PC-3 (cell line): Measurements from ENCODE around the gene ZNF470. TPM values are rescaled to one million over a fixed set of nuclear protein-coding genes. Genes with fewer than 3 reads are reported as not detected.

ENCODE experiments used
- ATAC-seq: fragments of 200-7000 bp; cut with Tn5 transposase; 2 replicates; pipeline ENCODE4 v1.9.1; 2020; ENCODE audit warnings: mild to moderate bottlenecking, moderate library complexity
- BruUV-seq: library from RNA; stranded (reverse); fragments of 400-500 nt; replicated peaks from 2 replicates; lab custom pipeline; 2021; lab: Mats Ljungman, UMichigan
- CTCF ChIA-PET: fragments of 300-600 bp; sonication (Branson Sonifier 250); formaldehyde crosslinking; loops from one replicate; lab custom pipeline; 2022; ENCODE audit warnings: antibody characterized with exemption; lab: Charles Lee
- POLR2A ChIA-PET: fragments of 300-600 bp; sonication (Branson Sonifier 250); formaldehyde crosslinking; loops from one replicate; lab custom pipeline; 2022; ENCODE audit warnings: antibody characterized with exemption; ENCODE audit not compliant: unreplicated experiment; lab: Charles Lee
- DNase-seq: peaks from one replicate; pipeline ENCODE4 v3.0.0-alpha.2; 2015
- H2AFZ ChIP-seq: fragments of 300-600 bp; sonication (generic); 2 replicates; pipeline ENCODE4 v1.6.0; 2016; ENCODE audit warnings: antibody characterized with exemption, low read length
- H3F3A ChIP-seq: fragments of 300-600 bp; sonication (generic); one replicate; pipeline ENCODE4 v1.6.0; 2017; ENCODE audit warnings: antibody characterized with exemption, low read length, control low read depth, mild to moderate bottlenecking; ENCODE audit not compliant: unreplicated experiment
- H3K27ac ChIP-seq: fragments of 300-600 bp; sonication (generic); 2 replicates; pipeline ENCODE4 v1.5.1; 2016; ENCODE audit warnings: mild to moderate bottlenecking, low read length
- H3K27me3 ChIP-seq: fragments of 300-600 bp; sonication (generic); 2 replicates; pipeline ENCODE4 v1.6.1; 2016; ENCODE audit warnings: low read length, mixed read lengths
- H3K36me3 ChIP-seq: fragments of 300-600 bp; sonication (generic); 2 replicates; pipeline ENCODE4 v1.6.1; 2016; ENCODE audit warnings: low read depth, mixed run types, low read length, mixed read lengths
- H3K4me1 ChIP-seq: fragments of 300-600 bp; sonication (generic); 2 replicates; pipeline ENCODE4 v1.5.1; 2016; ENCODE audit warnings: low read length; ENCODE audit not compliant: insufficient read depth
- H3K4me2 ChIP-seq: fragments of 300-600 bp; sonication (generic); 2 replicates; pipeline ENCODE4 v1.6.0; 2016; ENCODE audit warnings: low read length
- H3K4me3 ChIP-seq: fragments of 300-600 bp; sonication (generic); 2 replicates; pipeline ENCODE4 v1.5.1; 2016; ENCODE audit warnings: mild to moderate bottlenecking, low read length, mixed read lengths
- H3K79me2 ChIP-seq: fragments of 300-600 bp; sonication (generic); 2 replicates; pipeline ENCODE4 v1.6.1; 2017; ENCODE audit warnings: low read length, mixed read lengths
- H3K9ac ChIP-seq: fragments of 300-600 bp; sonication (generic); 2 replicates; pipeline ENCODE4 v1.6.0; 2016; ENCODE audit warnings: mild to moderate bottlenecking, low read length
- H3K9me2 ChIP-seq: fragments of 300-600 bp; sonication (generic); replicated peaks from 2 replicates; pipeline ENCODE4 v1.6.1; 2016; ENCODE audit warnings: mixed run types, low read length, mixed read lengths
- H3K9me3 ChIP-seq: fragments of 300-600 bp; sonication (generic); 2 replicates; pipeline ENCODE4 v1.6.1; 2016; ENCODE audit warnings: low read length, mixed read lengths
- H4K20me1 ChIP-seq: fragments of 300-600 bp; sonication (generic); 2 replicates; pipeline ENCODE4 v1.6.1; 2016; ENCODE audit warnings: low read length, mixed read lengths
- EZH2 ChIP-seq: fragments of 300-600 bp; sonication (generic); IDR thresholded peaks from one replicate; pipeline ENCODE4 v1.6.1; 2017; ENCODE audit warnings: antibody characterized with exemption, mild to moderate bottlenecking, low read length; ENCODE audit not compliant: unreplicated experiment
- EZH2phosphoT487 ChIP-seq: fragments of 300-600 bp; sonication (generic); IDR thresholded peaks from 2 replicates; pipeline ENCODE4 v1.6.1; 2018; ENCODE audit warnings: mild to moderate bottlenecking, antibody characterized with exemption, low read length, borderline replicate concordance
- intact Hi-C: fragments of 100-400 bp; cut with micrococcal nuclease; formaldehyde crosslinking; loops from 2 replicates; pipeline ENCODE4 v1.9.0; 2023
- total RNA-seq: library from RNA; depleted of rRNA; stranded (reverse); fragments of >200 nt; gene quantifications from 2 replicates; pipeline ENCODE4 v1.2.3, GENCODE V29; 2014
- TF ChIP-seq, protein P1 (sequence below): fragments of 300-600 bp; sonication (generic); conservative IDR thresholded peaks from 2 replicates; pipeline ENCODE4 v1.5.1; 2017; ENCODE audit warnings: antibody characterized with exemption, low read depth, mild to moderate bottlenecking, low read length

The ZNF470 gene
- total RNA-seq, 1 experiment from 2014 or later, result 0.26 TPM

DNA sequence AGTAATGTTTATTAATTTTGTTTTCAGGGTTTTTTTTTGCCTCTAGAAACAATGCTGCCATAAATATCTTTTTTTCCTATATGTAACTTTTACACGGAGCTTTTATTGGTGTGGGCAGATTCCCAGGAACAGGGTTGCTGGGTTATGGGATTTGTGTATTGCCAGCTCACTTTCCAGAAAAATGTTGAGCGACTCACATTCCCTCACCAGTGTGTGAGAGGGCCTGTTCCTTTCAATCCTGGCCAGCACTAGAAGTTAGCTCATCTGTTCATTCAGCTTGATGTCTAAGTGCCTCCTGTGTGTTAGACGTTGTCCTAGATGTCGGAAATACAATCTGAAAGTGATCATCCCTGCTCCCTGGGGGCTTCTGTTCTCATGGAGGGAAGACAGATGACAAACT lies 30.4 kb downstream of the ZNF470 start:
- Histone ChIP-seq H2AFZ (no peak overlapping the region), H3K36me3 (peaks cover 52% of the 10 kb centered on the region), H3K4me2 (no peak overlapping the region), H3K9ac (no peak overlapping the region), H3F3A (no peaks in the 10 kb centered on the region), H3K4me1 (no peaks in the 10 kb centered on the region), H3K4me3 (0 out of 2 replicates have a peak overlapping the region, but pooled peaks have one; percentile 19), H3K27ac (no peak overlapping the region), H4K20me1 (no peaks in the 10 kb centered on the region), H3K27me3 (no peaks in the 10 kb centered on the region), H3K9me2 (no peaks in the 10 kb centered on the region), H3K9me3 (peaks cover 58% of the 10 kb centered on the region), H3K79me2 (peaks cover 49% of the 10 kb centered on the region)
- POLR2A ChIA-PET, result no interaction called here
- no TSS peak for BruUV-seq
- TF ChIP-seq, protein P1, sequence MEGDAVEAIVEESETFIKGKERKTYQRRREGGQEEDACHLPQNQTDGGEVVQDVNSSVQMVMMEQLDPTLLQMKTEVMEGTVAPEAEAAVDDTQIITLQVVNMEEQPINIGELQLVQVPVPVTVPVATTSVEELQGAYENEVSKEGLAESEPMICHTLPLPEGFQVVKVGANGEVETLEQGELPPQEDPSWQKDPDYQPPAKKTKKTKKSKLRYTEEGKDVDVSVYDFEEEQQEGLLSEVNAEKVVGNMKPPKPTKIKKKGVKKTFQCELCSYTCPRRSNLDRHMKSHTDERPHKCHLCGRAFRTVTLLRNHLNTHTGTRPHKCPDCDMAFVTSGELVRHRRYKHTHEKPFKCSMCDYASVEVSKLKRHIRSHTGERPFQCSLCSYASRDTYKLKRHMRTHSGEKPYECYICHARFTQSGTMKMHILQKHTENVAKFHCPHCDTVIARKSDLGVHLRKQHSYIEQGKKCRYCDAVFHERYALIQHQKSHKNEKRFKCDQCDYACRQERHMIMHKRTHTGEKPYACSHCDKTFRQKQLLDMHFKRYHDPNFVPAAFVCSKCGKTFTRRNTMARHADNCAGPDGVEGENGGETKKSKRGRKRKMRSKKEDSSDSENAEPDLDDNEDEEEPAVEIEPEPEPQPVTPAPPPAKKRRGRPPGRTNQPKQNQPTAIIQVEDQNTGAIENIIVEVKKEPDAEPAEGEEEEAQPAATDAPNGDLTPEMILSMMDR, result no peak
- TF ChIP-seq EZH2 (no peak), EZH2phosphoT487 (no peak)
- intact Hi-C loops, result no loop called here
- CTCF ChIA-PET, result no interaction called here
- no peak for DNase-seq
- ATAC-seq, result no peak

DNA sequence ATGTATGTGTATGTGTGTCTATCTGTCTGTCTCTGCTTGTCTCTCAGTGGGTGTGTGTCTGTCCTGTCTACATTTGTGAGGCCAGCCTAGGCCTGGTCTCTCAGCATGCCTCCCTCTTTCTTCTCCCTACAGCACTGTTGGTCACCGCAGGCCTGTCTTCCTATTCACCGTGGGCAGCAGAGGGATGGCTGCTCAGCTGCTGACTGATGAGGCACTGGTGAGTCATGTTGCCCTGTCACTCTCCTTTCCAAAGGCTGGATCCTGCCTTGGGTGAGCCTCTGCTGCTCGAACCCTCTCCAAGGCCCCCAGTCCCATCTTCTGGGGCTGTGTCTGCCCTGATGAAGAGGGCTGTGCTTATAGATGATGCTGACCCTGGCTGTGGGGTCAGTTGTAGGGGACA lies 34.1 kb downstream of the ZNF470 start:
- H3K4me1 ChIP-seq, result no peaks in the 10 kb centered on the region
- peaks cover 70% of the 10 kb centered on the region for H3K9me3 ChIP-seq
- no peak for TF ChIP-seq EZH2
- TF ChIP-seq EZH2phosphoT487, result no peak
- TF ChIP-seq, protein P1, result no peak
- H4K20me1 ChIP-seq, result no peaks in the 10 kb centered on the region
- H3K9ac ChIP-seq, result no peak overlapping the region
- no peak overlapping the region for H3K27ac ChIP-seq
- H2AFZ ChIP-seq, result no peak overlapping the region
- ChIA-PET CTCF (no interaction called here), POLR2A (no interaction called here)
- H3K79me2 ChIP-seq, result peaks cover 44% of the 10 kb centered on the region
- H3K36me3 ChIP-seq, result peaks cover 86% of the 10 kb centered on the region
- no peaks in the 10 kb centered on the region for H3F3A ChIP-seq
- BruUV-seq, result no TSS peak
- H3K9me2 ChIP-seq, result no peaks in the 10 kb centered on the region
- DNase-seq, result peak; percentile 12
- no peak for ATAC-seq
- H3K4me3 ChIP-seq, result no peak overlapping the region
- H3K4me2 ChIP-seq, result no peak overlapping the region
- no peaks in the 10 kb centered on the region for H3K27me3 ChIP-seq
- intact Hi-C loops, result no loop called here

DNA sequence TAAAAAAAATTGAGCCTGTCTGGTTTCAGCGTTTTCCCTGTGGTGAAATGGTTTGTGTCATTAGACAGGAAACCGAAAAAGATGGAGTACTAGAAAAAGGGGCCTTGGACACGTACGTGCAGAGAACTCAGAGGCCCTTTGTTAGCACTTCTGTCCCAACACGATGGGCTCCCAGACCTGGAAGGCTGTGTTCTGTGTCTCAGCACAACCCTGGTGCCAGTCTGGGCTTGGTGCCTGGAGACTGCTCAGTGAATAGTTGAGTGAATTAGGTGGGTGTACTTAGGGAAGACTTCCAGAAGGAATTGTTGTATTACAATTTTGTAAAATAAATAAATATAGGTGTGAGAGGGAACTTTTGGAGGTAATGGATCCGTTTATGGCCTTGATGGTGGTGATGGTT lies 36.6 kb downstream of the ZNF470 start:
- Histone ChIP-seq H3K4me2 (no peak overlapping the region), H4K20me1 (no peaks in the 10 kb centered on the region), H3K9me3 (peaks cover 71% of the 10 kb centered on the region), H3K27ac (no peak overlapping the region), H3K79me2 (peaks cover 27% of the 10 kb centered on the region), H3F3A (no peaks in the 10 kb centered on the region), H3K36me3 (peaks cover 85% of the 10 kb centered on the region), H3K4me3 (no peak overlapping the region), H3K9me2 (no peaks in the 10 kb centered on the region), H3K9ac (no peak overlapping the region), H3K27me3 (no peaks in the 10 kb centered on the region), H3K4me1 (no peaks in the 10 kb centered on the region), H2AFZ (no peak overlapping the region)
- POLR2A ChIA-PET, result interaction anchor here (0.6 kb wide), 1 partner anchor 1068 kb away, joined by 3 read pairs; no protein-coding TSS in a partner anchor
- CTCF ChIA-PET, result no interaction called here
- ATAC-seq, result no peak
- intact Hi-C loops, result no loop called here
- TF ChIP-seq, protein P1, result no peak
- TF ChIP-seq EZH2phosphoT487 (no peak), EZH2 (no peak)
- no TSS peak for BruUV-seq
- DNase-seq, result no peak
